NCI-H2029 treated with DMSO at 0.1 percent for 48 hours (cell line): ENCODE data around the gene ANKRD11.
"Not testable (repeated sequence)": the region's sequence is repeated elsewhere in the genome, so short reads cannot be mapped to it uniquely, and the experiment has no call there.

Experiments
- DNase-seq: peaks from one replicate; lab custom pipeline; 2025; lab: John Stamatoyannopoulos, UW

The ANKRD11 gene

DNA sequence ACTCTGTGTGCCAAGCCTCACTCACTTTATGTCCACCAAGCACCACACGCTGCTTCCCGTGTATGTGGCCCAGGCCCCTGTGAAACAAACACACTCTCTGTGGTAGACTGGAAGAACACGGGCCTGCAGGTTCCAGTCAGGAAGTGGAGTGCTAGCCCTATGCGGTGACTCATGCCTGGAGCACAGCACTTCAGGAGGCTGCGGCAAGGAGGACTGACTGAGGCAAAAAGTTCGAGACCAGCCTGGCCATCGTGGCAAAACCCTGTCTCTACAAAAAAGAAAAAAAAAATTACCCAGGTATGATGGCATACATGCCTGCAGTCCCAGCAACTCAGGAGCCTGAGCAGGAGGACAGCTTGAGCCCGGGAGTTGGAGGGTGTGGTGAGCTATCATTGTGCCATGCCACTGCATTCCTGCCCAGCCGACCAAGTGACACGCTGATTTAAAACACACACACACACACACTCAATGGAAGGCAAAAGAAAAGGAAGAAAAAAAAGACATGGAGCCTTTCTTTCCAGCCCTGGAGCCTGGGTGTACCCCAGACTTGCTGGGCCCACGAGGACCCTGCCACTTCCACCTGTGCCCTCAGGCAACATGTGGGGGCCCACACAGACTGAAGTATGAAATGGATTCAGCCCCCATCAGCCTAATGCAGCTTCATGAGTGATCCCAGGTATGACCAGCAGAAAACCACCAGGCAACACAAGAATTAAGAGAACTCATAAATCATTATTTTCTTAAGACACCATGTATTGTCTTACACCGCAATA, 126.6 kb downstream of the ANKRD11 start:
- no peak for DNase-seq

DNA sequence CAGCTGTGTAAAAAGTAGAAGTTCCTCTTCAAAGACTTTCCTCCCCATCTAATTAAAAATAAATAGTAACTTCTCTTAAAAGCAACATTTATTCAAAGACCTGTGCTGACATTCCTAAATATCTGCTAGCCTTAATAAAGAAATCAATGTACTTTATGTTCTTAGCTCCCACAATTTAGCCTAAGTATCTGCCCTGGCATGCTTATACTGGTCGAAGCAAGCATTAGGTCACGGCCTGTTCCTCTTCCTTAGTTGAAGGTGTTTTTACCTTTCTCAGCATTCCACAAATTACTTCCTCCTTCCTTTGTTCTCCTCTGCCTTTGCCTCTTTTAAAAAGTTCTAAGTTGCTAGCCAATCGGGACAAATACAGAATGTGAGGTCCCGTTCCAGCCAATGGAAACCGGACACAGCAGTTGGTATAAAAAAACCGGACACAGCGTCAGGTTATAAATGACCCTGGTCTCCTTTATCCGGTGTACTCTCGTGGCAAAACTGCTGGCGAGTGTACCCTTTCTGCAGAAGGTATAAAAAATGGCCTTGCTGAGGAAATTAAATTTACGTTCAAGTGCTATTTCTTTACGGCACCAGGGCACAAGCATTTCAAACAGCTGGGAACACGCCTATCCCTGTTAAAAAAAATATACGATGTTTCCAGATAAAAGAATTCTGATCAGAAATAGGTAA, 127.7 kb downstream of the ANKRD11 start:
- not testable (repeated sequence) for DNase-seq

DNA sequence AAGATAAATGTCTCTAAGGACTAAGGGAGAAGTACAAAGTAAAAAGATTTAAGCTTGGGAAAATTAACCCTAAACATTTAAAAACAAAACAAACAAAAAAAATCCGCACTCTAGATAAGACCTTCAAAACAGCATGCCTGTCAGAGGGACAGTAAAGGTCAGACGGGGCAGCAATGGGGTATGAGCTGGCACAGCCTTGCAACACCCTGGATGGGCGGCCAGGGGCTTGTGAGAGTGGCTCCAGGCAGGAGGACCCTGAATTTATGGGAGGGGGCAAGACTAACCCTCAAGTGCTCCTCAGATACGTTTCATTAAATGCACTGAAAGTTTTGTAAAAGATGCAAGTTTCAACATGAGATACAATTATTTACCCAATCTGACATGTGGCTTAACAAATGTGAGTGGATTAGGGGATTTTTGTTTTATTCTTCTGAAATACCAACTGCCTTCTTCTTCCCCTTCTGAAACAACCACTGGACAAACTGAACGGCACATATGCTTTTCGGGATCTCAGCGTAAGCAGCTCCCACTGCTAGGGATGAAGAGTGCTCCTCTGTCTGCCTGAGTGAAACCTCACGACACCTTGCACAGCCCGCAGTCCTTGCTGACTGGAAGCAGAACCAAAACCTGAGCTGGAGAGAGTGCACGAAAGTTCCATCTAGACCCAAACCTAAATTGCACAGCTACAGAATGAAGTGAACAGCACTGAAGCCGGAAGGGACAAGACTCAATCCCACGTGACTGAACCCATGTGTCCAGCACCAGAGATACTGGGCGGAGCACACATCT, 128.4 kb downstream of the ANKRD11 start:
- no peak for DNase-seq

DNA sequence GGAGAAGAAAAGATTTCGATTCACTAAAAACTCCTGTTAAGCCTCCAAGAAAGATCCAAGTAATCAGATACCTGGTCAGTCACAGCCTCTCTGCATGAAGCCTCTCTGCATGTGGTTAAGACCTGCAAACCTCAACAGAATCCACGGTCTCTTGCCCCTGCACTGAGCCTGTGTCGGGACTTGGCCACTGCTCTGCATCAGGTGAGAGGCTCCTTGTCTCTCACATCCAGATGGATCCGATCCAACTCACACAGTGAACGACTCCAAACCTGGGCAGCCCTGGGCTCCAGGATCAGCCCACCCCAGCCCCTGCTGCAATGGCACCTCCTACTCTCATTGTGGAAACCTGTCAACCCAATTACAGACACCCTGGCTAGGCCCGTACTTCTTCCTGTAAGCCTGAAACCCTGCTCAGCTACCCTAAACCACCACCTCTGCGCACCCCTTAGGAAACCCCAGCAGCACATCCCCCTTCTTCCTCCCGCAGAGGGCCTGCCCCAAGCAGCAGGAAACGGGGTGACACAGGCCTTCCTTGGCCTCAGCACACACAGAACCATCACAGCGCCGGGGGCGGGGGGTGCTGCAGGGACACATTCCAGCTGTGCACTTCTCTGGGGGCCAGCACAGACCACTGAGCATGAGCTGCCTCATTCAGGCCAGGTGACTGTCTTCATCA, 129.5 kb downstream of the ANKRD11 start:
- DNase-seq: no peak

DNA sequence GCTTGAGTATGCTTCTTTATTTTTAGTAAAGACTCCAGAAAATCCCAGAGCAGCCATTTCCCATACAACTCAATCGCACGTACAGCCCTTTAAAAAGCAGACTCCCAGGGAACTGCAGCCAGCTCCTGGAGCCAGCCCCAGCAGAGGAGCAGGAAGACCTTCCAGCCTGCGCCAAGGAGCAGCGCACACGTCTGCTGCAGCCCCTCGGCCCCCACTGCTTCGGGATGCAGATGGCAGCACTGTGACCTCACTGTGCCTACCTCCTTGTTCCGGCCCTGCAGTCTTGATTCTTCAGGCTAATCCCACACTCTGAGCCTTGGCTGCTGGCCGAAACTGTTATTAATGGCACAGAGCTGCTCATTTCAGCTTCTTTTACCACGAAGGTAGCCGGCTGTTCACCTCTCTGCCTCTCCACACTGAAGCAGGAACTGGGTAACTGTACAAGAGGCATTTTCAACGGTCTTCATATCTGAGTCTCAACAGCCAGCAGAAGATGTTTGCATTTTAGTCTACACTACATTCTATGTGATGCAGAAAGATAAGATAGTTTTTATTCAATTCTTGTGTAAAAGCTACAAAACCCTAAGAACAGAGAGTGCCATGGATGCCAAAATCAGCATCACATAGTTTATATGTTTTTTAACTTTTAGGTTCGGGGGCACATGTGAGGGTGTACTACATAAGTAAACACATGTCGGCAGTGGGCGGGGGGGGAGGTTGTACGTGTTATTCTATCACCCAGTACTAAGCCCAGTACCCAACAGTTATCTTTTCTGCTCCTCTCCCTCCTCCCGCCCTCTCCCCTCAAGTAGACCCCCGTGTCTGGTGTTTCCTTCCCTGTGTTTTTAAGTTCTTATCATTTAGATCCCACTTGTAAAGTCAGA, 130.9 kb downstream of the ANKRD11 start:
- no peak for DNase-seq

DNA sequence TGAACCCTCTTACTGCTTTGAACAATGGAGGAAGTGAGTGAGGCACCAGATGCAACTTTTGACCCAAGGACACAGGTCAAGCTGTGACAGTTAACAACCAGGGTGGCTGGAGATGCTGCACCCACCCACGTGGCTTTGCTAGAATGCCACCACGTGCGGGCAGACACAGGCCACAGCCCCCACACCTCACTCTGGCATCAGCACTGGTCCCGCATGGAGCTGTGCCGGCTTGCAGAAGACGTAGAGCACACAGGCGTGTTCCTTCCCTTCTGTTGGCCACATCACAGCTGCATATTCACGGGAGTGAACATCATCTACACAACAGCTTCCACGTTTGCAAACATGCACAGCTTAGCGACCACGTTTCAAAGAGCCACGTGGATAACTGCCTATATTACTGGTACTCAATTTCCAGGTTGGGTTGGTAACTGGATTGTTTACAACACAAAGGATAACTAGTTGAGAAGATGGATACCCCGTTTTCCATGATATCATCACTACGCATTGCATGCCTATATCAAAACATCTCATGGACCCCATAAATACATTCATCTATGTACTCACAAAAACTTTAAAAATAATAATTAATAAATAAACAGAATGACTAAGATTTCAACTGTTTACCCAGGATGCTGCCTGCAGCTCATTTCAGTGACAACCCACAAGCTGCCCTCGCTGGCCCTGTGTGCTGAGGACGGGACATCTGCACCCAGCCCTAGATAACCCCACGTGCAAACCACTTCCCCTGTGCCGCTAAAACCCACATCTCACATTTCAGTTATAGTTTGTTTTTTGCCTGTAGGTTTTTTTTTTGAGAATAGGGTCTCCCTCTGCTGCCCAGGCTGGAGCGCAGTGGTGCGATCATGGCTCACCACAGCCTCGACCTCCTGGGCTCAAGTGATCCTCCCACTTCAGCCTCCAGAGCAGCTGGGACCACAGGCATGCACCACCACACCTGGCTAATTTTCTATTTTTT, 132.0 kb downstream of the ANKRD11 start:
- DNase-seq: no peak

DNA sequence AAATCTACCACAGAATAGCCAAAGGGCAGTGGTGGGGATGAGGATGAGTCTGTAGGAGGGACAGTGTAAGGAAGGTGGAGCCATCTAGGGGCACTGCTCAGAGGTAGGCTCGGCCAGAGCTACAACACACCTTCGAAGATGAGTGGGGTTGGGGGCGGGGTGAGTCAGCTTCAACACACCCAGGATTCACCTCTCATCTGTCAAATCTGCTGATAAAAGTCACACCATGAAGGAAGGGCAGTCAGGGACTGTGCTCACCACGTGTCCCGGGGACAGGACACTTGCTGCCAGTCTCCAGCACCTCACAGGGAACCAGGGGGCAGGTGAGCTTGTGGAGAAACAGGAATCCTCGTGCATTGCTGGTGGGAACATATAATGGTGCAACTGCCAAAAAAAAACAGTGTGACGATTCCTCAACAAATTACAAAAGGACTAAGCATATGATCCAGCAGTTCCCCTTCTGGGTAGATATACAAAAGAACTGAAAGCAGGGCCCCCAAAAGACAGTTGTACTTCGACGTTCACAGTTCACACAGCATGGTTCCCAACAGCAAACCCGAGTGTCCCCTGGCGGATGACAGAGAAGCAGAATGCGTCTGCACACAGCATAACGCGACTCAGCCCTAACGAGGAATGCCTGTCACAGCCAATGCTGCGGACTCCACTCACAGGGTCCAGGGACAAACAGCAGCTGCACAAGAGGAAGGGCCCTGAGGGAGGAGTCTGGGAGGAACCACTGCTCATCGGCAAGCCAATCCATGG, 133.1 kb downstream of the ANKRD11 start:
- no peak for DNase-seq

DNA sequence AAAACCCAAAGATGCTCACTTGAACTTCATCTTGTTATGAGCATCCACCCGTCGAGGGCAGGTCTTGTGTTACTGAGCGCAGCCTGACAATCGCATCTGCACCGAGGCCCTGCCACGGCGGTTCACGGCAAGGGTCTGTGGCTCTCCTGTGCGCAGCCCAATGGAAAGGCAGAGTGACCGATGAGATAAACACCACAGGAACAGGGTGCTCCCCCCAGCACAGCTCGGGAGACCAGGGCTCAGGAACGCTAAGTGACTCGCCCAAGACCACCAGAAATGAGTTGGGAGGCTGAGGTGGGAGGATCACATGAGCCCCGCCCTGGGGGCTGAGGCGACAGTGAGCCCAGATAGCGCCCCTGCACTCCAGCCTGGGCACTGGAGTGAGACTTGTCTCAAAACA, 134.7 kb downstream of the ANKRD11 start:
- DNase-seq: no peak

DNA sequence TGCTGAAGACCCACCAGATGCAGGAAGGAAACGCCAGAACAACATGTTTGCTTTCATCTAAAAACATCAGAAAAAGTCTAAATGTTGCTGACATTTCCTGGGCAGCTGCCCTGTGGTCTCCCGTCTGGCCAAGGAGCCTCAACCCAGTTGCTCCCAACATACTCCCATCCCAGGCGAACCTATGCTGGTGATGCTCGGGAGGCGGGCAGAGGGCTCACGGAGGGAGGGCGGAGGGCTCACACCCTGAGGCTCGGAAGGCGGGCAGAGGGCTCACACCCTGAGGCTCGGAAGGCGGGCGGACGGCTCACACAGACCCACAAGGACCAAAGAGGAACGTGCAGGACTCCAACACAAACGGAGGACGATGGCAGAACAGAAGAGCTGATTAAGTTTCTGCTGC, 135.4 kb downstream of the ANKRD11 start:
- DNase-seq: no peak

DNA sequence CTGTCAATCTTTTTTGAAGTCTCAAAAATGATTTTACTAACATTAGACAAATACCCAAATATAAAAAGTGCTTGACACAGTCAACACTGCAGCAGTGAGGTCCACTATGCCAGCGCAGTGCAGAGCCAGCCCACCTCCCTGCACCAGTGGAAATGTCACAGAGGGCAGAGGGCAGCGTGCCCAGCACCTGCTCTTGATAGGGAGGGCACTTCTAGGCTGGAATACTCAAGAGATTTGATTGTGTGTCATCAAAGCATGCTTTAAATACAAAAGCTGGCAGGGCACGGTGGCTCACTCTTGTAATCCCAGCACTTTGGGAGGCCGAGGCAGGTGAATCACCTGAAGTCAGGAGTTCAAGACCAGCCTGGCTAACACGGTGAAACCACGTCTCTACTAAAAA, 136.0 kb downstream of the ANKRD11 start:
- no peak for DNase-seq

DNA sequence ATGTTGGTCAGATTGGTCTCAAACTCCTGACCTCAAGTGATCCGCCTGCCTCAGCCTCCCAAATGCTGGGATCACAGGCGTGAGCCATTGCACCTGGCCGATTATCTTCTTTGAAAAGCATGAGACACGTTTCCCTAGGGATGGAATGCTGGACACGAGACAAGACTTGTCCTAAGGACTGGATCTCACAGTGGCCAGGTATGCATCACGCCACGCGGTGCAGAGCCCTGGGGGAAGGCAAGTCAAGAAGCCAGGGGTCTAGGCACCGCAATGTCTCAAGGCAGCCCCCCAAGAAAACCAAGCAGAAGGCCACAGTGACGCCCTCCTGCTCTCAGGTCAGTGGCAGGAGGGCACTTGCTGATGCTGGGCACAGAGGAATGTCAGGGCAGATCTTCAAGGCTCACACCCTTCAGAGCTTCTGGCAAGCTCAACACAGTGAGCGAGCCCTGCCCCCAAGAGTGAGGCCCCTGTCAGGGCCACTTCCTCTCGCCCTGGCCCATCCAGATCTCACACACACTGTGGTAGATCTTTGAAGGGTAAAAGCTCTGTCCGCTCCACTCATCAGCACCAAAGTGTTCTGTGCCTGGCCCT, 138.2 kb downstream of the ANKRD11 start:
- DNase-seq: no peak

DNA sequence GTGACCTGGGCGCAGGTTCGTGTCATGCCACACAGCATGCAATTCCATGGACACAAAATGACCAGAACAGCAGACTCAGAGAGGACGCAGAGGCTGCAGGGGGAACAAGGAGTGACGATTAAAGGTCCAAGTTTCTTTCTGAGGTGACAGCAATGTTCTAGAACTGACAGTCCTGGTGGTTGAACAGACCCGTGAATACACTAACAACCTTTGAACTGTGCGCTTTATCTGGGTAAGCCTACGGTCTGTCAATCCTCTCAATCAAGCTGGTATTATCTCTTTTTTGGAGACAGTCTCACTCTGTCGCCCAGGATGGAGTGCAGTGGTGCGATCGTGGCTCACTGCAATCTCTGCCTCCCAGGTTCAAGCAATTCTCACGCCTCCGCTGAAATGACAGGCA, 138.7 kb downstream of the ANKRD11 start:
- no peak for DNase-seq

DNA sequence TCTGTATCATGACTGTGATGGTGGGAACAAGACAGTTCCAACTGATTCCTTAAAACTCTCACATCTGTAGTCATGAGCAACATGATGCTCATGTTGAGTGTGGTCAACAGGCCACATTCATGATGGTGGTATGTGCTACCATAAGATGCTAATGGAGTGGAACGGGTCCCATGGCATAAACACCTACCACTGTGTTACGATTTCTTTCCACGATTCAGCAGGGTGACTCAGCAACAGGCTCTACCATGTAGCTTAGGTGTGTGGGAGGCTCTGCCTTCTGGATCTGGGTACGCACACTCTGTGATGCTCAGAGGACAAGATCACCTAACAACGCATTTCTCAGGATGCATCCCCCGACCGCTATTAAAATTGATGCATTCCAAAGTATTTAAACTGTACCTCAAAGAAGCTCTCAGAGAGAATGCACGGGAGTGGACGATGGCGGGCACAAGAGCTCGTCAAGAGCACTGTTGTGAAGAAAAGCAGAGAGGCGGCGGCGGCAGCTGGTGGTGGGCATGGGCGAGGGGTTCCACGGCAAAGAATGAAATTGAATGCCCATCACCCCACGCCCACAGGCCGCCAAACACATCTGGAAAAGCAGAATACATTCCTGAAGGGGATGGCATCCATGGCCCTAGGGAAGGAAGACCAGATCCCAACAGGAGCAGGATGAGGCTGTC, 139.5 kb downstream of the ANKRD11 start:
- no peak for DNase-seq

DNA sequence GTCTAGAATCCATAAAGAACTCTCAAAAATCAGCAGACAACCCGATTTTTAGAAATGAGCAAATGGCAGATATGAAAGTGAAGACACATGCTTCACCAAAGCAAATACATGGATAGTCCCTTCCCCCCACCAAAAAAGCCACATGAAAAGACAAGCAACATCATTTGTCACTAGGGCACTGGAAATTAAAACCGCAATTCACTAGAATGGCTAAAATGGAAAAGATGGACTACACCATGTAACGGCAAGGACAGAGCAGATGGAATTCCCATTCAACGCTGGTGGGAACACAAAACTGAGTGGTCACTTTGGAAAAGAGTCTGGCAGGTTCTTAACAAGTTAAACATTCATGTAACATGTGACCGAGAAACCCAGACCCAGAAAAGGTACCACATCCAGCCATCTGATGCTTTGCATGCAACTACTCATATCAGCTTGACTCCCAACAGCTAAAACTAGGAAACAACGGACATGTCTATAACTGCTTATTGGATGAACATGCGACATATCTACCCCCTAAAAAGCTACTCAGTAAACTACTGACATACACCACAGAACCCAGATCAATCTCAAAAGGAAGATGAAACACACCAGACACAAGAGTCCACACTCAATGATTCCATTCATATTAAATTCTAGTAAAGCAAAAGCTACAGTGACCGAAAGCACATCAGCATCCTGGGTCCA, 140.3 kb downstream of the ANKRD11 start:
- DNase-seq: no peak

DNA sequence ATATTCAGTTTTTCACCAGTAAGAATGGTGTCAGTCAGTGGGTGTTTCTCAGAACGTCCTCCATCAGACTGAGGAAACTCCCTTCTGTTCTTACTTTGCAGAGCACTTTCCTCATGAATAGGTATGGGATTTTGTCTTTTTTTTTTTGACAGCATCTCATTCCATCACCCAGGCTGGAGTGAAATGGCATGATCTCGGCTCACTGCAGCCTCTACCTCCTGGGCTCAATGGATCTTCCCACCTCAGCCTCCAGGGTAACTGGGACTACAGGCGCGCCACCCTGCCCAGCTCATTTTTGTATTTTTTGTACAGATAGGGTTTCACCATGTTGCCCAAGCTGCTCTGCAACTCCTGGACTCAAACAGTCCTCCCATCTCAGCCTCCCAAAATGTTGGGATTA, 142.6 kb downstream of the ANKRD11 start:
- no peak for DNase-seq

DNA sequence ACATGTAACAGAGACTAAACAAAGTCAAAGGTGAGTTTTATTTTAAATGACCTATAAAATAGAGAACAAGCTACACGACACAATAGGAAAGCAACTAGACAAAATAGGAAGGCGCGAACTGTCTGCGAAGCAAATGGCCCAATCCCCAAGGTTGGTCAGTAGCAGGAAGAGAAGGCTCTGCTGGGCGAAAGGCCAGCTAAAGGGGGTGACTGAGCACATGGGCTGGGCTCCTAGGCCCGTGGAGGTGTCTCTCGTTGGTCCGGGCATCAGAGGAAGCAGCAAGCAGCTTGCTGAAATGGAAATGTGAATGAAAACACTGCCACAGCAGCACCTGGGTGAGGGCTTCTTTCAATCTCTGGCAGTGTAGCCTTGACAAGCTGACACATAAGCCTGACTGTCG, 143.5 kb downstream of the ANKRD11 start:
- DNase-seq: no peak

DNA sequence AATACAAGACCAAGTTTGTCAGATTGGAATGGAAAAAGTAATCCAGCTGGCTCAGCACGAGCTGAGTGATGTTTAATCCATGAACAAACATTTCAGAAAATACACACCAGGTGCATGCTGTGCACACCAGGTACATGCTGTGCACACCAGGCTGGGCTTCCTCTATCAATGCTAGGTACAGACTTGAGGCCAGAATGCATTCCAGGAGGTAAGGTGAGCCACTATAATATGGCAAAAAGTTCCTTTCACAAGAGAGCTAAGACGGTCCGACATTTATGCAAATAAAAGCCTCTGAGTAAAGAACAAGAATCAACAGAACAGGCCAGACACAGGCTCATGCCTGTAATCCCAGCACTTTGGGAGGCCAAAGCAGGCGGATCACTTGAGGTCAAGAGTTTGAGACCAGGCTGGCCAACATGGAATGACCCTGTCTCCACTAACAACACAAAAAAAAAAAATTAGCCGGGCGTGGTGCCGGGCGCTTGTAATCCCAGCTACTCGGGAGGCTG, 144.7 kb downstream of the ANKRD11 start:
- DNase-seq: no peak
